ENCODE measurements around the gene KSR1. TPM values are rescaled to one million over a fixed set of nuclear protein-coding genes. Genes with fewer than 3 reads are reported as not detected.

KSR1 gene
- total RNA-seq, 1 donor from 2014 or later, result 12.6 TPM

DNA sequence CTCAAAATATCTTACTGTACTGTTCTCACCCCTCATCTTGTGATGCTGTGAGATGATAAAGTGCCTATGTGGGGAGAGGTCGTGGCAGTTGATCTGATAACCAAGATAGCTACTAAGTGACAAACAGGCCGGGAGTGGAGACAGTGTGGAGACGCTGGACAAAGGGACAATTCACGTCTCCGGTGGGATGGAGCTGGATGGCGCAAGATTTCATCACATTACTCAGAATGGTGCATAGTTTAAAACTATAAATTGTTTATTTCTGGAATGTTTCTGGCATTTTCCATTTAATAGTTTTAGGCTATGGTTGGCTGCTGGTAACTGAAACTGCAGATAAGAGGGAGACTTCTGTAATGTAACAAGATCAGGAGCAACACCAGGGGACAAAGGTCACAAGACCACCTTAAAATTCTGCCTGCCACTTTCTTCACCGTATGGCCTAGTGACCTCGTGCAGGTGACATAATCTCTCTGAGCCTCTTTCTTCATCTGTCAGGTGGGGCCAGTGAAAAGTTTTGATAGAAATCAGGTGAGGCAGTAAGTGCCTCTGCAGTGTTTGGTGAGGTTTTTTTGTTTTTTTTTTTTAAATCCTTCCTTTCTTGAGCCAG is 120.3 kb downstream of the KSR1 start:
- no peak for DNase-seq (ENCODE audit: low spot score in 2 of 2)
- no peak for FAIRE-seq

DNA sequence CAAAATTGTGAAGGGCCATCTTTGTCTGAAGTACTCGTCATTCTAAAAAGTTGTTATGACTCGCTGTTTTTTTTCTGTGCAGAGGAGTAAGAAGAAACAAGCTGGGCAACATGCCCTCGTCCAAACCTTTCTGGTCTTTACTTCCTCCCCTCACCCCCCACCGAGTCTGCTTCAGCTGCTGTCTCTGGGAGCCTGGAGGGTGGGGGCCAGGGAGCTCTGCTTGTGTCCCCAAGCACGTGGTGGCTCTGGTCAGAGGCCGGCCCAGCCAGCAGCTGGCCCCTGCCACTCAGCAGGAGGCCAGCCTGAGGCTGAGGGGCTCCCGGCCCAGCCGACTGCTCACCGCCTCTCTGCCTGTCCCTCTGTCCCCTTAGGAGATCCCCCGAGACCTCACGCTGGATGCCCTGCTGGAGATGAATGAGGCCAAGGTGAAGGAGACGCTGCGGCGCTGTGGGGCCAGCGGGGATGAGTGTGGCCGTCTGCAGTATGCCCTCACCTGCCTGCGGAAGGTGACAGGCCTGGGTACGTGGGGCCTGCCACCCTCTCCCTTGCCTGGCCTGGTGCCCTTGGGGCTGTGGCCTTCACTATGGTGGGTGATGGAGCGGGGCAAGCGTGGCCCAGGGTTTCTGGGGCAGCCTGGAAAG is 121.0 kb downstream of the KSR1 start:
- DNase-seq (ENCODE audit: low spot score in 2 of 2), result peak in 1 of 2 donors; percentile 63
- FAIRE-seq, result no peak

DNA sequence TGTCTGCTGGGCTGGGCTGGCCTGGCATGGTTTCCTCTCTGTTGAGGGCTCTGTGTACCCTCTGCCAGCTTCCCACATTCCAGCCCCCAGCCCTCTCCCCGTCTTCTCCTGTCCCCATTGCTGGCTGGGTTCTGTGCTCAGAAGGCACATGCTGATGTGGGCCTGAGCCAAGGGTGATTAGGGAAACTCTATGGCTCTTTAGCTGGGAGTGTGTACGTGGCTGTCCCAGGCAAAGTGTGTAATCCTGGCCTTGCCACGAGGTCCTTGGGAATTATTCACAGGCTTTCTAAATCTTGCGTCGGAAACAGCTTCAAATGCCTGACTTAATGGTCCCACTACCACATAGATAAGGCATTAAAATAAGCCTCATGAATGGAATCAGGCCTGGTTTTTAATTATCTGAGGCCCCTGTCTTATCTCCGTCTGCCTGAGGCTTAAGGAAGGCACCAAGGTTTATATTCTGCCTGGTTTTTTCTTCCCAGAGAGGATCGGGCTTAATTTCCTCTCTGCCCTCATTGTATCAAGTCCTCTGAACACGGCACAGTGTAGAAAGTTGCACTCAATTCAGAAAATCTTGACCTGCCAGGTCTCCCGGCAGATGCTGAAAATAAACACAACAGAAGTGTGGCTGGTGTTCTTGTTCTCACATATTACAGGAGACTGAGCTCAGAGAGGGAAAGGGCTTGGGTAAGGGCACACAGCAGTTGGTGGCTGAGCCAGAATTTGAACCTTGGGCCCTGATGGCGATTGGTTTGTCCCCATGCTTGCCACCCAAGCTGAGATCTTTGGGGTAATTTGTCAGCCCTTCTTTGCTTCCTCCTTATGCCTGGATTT is 121.9 kb downstream of the KSR1 start:
- FAIRE-seq (no peak), DNase-seq (ENCODE audit: low spot score in 2 of 2) (no peak)

DNA sequence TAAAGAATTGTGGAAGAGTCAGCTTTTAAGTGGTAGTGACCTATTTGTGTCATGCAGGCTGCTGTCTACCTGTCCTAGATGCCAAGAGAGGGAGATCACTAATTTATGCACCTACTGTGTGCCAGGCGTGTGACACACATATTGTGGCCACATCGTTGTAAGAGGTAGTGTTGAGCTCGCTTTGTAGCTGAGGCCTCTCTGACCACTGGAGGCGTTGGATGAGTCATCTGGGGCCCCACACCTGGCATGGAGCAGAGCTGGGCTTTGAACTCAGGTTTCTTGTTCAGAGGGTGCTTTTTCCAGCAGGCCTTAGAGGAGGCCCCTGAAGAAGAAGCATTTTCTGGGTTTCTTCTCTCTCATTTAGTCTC is 122.5 kb downstream of the KSR1 start:
- FAIRE-seq, result no peak

DNA sequence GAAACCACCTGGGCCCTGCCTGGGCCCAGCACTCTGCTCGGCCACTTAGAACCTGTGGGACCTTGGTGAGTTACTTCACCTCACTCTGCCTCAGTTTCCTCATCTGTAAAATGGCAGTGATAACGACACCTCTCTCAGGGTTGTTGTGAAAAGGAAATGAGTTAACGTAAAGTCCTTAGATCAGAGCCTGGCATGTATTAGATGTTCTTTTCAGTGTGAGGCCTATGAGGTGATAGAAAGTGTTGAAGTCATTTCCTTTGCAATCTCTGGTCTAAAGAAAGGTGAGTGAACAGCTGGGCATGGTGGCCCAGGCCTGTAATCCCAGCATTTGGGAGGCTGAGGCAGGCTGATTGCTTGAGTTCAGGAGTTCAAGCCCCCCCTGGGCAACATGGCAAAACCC is 123.1 kb downstream of the KSR1 start:
- FAIRE-seq, result no peak
- DNase-seq (ENCODE audit: low spot score in 2 of 2), result no peak

More for the DNA sequence above, 122.5 kb downstream of the KSR1 start:
- DNase-seq (ENCODE audit: low spot score in 2 of 2), result no peak

DNA sequence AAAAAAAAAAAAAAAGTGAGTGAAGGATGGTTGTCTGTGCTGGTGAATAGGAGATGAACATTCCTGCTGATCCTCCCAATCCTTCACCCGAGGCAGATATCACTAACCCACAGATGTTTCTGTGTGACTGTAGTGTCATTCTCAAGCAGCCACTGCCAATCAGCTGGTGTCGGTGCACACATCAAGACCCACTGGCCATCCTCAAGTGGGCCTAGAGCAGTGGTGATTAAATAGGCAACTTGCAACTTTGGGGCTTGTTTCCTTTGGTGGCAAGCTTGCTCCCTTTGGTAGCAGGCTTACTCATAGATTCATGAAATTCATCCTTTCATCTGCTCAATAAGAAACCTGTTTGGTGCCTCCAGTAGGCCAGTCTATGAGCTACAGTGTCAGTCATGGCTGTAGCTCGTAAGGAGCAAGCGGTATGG is 123.7 kb downstream of the KSR1 start:
- FAIRE-seq (no peak), DNase-seq (ENCODE audit: low spot score in 2 of 2) (no peak)

DNA sequence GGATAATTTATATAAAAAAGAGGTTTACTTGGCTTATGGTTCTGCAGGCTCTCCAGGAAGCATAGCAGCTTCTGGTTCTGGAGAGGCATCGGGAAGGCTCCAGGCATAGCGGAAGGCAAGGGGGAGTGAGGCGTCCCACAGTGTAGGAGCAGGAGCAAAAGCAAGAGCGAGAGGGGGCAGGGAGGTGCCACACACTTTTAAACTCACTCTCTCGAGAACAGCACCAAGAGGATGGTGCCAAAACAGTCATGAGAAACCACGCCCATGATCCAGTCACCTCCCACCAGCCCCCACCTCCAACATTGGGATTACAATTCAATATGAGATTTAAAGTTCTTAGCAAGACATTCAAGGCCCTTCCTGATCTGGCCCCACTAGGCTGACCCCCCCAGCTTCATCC is 124.8 kb downstream of the KSR1 start:
- FAIRE-seq, result no peak
- DNase-seq (ENCODE audit: low spot score in 2 of 2), result no peak

DNA sequence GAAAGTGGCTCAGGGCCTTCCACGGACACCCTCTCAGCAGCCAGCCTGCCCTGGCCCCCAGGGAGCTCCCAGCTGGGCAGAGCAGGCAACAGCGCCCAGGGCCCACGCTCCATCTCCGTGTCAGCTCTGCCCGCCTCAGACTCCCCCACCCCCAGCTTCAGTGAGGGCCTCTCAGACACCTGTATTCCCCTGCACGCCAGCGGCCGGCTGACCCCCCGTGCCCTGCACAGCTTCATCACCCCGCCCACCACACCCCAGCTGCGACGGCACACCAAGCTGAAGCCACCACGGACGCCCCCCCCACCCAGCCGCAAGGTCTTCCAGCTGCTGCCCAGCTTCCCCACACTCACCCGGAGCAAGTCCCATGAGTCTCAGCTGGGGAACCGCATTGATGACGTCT is 126.4 kb downstream of the KSR1 start:
- FAIRE-seq (no peak), DNase-seq (ENCODE audit: low spot score in 2 of 2) (no peak)

DNA sequence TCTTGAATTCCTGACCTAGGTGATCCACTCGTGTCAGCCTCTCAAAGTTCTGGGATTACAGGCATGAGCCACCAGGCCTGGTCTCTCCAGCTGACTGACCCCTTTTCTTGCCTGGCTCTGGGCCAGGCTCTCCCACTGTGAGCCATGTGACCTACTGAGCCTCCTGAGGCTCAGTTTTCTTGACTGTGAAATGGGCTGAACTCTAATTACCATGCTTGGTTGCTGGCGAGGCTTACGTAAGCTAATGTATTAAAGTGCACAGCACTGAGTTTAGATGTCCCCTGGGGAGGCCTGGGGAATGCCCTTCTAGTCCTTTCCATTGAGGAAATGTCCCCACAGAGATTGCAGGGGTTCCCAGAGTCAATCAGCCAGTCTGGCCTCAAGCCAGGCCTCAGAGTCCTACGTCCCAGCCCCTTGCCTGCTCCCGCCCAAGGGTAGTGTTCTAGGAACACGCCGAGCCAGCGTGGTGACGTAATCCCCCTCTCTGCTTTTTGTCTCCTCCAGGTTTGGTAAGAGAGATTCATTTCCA is 129.0 kb downstream of the KSR1 start:
- DNase-seq (ENCODE audit: low spot score in 2 of 2) (no peak), FAIRE-seq (no peak)

DNA sequence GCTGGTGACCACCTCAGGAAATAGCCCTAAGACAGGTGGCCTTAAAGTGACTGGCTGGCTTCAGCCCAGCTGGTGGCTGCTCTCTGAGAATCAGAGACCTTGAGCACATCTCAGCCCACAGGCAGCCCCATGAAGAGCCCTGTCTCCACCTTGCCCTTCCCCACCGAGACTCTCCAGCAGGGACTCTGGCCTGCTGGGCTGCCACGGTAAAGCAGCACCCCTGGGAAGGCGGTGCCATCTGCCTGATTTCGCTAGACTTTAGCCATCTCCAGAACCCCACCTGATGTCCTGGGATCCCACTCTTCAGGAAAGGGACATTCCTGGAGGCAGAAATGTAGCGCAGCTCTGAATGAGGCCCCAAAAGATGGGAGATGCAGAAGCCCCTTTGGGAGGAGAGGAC is 129.5 kb downstream of the KSR1 start:
- DNase-seq (ENCODE audit: low spot score in 2 of 2), result no peak
- FAIRE-seq, result no peak

DNA sequence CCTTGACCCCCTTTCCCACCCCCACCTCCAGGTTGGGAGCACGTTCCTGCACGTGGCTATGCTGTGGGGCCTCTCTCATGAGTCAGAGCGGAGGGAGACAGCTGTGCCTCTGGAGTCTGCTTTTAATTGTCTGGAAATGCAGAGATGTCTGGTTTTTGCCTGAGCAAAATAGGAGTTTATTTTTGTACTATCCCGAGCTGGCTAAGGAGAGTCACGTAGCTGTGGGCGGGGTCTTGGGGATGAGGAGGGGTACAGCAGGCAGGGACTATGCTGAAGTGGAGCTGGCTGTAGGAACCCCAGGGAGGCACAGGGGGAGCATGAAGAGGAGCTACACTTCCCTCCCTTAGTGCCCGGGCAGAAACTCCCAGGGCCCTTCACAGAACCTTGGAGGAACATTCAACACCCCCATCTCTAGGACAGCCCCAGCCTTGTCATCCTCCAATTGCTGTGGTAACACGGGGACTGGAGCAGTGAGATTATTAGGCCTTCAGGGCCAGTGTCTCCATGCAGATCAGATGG is 130.0 kb downstream of the KSR1 start:
- FAIRE-seq (no peak), DNase-seq (ENCODE audit: low spot score in 2 of 2) (no peak)

DNA sequence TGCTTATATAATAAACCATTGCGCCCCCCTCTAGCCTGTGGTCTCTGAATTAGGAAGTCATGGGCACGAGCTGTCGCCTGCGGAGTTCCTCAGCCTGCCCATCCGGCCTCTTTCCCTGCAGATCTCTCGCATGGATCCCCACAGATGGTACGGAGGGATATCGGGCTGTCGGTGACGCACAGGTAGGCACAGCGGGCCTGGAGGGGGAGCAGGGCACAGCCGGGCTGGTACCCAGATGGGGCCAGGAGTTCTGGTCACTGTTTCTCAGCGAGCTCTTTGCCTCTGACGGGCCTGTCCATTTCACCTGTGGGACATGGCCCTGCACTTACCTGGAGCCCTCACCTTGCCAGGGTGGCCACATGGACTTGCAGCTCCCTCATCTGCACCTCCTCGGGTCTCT is 132.1 kb downstream of the KSR1 start:
- DNase-seq (ENCODE audit: low spot score in 2 of 2), result no peak
- no peak for FAIRE-seq

DNA sequence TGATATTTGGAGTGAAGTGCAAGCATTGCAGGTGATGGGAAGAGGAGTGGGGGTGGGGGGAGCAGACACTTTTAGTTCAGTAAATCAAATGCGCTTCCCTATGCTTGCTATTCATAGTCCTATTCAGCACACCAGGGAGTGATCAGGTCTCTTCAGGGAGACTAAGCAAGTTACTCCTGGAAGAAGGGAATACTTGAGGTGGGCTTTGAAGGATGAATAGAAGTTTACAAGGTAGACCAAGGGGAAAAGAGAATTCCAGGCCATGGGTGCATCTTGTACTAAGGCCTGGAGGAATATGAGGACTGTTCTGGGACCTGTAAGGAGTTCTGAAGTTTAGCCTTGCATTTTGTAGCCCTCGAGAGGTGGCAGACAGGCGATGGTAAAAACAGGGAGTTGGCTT is 134.6 kb downstream of the KSR1 start:
- DNase-seq (ENCODE audit: low spot score in 2 of 2) (no peak), FAIRE-seq (no peak)

DNA sequence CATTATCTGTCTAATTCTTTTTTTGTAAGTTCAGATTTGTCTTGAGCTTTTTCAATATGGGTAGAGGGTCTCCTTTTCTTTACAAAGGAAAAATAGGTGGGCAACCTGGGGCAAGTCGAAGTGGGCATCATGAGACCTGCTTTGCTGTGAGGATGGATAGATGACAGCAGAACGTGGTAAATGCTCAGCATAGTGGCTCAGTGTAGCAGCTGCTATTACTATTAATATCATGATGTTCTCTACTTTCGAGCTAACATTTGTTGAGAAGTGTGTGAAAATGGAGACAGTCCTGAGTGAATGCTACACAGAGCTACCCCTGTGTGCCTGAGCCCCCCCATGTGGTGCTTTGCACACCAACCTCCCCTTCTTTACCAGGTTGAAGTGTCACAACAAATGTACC is 135.7 kb downstream of the KSR1 start:
- DNase-seq (ENCODE audit: low spot score in 2 of 2) (no peak), FAIRE-seq (no peak)

DNA sequence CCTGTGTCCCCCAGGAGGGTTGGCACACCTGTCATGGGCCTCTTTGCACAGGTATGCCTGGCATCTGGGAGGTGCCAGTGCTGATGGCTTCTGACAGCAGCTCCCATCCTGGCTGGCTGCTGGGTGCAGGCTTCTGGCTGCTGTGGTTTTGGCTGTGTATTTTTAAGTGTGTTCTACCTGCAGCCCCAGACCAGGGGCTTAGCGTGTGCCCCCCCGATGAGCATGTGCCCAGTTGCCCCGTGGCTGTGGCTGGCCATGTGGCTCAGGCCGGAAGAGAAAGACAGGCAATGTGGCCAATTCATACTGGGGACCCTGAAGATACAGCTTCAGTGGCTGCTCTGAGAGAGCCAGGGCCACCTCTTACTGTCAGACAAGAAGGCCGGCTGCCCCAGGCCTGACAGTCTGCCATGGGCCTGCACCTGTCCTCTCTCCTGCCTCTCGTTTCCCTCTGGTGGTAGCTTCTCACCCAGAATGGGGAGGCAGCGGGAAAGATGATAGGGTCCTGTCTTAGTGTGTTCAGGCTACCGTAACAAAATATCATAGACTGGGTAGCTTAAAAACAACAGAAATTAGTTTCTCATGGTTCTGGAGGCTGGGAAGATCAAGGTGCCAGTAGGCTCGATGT is 137.1 kb downstream of the KSR1 start:
- no peak for FAIRE-seq

DNA sequence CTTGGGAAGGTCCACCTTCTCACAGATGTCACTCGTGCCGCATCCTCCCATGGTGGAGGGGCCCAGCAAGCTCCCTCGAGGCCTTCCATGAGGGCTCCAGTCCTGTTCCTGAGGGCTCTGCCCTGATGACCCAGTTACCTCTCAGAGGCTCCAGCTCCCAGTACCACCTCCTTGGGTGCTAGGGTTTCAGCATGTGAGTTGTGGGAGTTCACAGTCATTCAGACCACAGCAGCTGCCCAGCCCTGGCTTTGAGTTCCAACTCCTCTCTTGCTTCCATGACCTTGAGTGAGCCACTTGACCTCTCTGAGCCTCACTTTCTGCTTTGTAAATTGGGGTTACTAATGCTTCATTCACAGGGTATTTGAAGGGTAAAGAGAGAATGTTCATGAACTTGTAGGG is 137.6 kb downstream of the KSR1 start:
- FAIRE-seq (no peak), DNase-seq (ENCODE audit: low spot score in 2 of 2) (no peak)

More for the DNA sequence above, 137.1 kb downstream of the KSR1 start:
- DNase-seq (ENCODE audit: low spot score in 2 of 2), result no peak

DNA sequence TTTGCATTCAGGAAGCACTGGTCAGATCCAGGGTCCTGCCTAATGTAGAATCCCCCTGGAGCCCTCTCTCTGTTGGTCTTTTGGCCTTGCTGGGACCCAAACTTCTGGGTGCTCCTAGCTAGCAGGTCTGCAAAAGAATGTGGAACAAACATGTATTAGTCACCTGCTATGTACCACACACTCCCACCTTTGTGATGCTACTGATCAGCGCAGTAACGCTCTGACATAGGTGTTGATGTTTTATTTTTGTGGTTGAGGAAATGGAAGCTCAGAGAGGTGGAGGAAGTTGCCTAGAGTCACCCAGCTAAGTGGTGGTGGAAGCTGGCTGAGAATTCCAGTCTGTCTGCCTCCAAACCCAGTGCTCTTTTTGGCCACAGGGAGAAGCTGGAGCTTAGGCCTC is 139.0 kb downstream of the KSR1 start:
- DNase-seq (ENCODE audit: low spot score in 2 of 2) (no peak), FAIRE-seq (no peak)

DNA sequence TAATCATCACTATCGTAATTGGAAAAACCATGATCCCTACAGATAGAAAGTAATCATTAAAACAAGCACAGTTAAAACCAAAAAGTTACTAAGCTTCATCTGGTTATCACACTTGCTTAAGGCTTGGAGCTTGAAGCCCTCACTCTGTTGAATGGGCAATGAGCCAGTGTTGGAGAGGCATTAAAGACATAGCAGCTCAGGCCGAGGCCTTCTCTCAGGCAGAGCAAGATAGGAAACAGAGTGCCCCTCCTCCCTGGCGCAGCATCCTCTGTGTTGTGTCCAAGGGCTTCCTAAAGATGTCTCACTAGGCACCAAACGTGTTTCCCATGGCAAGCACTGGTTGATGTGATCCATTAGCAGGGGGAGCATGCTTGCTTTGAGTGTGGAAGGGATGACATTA is 139.8 kb downstream of the KSR1 start:
- DNase-seq (ENCODE audit: low spot score in 2 of 2), result no peak

DNA sequence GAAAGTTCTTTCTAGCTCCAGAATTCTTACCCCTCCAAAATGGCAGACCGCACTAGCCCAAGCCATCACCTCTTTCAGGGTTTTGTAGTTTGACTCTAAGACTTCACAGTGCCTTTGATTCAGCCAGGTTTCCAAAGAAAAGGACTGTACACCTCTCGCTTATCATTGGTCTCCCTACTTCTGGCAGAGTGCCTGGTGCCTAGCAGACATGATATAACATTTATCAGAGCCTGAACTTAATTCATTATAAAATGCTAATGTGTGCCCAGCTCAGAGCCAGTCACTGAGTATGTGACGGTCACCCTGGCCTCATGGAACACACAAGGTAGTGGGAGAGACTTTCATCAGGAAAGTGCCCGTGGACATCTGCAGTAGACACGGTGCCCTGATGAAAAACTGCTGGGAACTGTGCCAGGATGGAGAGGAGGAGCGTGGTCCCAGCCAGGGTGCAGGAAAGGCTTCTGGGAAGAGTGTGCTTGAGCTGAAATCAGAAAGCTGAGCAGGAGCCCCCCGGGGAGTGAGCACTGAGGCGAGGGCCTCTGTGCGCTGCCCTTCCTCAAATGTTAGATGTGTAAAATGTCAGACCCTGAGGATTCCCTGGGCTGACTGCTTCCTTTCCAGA is 140.4 kb downstream of the KSR1 start:
- no peak for FAIRE-seq
- no peak for DNase-seq (ENCODE audit: low spot score in 2 of 2)

More for the DNA sequence above, 139.8 kb downstream of the KSR1 start:
- no peak for FAIRE-seq

DNA sequence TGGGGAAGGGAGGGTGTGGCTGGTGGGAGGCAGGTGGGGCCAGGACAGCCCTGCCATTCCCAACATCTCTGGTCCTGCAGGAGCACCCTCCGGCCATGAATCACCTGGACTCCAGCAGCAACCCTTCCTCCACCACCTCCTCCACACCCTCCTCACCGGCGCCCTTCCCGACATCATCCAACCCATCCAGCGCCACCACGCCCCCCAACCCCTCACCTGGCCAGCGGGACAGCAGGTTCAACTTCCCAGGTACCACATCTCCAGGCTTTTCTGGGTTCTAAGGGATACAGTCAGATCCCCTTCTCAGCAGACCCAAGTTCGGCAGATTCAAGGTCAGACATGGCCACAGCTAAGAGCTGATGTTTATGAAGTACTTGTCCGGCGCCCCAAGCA is 140.9 kb downstream of the KSR1 start:
- DNase-seq (ENCODE audit: low spot score in 2 of 2) (no peak), FAIRE-seq (no peak)

All from frontal cortex (tissue), 4 donors.